NCI-H2081 (cell line): Measurements from ENCODE around the gene SIN3B.

Experiments used
- DNase-seq, 2 experiments: peaks; one replicate each; lab custom pipeline; 2025; lab: John Stamatoyannopoulos, UW

Gene SIN3B

DNA sequence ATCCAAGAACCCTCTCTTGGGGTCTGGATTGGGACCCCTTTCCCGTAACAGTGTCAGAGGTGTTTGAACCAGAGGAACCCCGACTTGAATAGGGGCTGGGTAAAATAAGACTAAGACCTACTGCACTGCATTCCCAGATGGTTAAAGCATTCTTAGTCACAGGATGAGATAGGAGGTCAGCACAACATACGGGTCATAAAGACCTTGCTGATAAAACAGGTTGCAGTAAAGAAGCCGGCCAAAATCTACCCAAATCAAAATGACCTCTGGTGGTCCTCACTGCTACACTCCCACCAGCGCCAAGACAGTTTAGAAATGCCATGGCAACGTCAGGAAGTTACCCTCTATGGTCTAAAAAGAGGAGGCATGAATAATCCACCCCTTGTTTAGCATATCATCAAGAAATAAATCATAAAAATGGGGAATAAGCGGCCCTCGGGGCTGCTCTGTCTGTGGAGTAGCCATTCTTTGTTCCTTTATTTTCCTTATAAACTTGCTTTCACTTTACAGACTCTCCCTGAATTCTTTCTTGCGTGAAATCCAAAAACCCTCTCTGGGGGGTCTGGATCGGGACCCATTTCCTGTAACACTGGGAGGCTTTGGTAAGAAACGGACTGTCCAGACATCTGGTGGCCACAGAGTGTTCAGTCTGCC, 4.4 kb upstream of the SIN3B start:
- no peak for DNase-seq

DNA sequence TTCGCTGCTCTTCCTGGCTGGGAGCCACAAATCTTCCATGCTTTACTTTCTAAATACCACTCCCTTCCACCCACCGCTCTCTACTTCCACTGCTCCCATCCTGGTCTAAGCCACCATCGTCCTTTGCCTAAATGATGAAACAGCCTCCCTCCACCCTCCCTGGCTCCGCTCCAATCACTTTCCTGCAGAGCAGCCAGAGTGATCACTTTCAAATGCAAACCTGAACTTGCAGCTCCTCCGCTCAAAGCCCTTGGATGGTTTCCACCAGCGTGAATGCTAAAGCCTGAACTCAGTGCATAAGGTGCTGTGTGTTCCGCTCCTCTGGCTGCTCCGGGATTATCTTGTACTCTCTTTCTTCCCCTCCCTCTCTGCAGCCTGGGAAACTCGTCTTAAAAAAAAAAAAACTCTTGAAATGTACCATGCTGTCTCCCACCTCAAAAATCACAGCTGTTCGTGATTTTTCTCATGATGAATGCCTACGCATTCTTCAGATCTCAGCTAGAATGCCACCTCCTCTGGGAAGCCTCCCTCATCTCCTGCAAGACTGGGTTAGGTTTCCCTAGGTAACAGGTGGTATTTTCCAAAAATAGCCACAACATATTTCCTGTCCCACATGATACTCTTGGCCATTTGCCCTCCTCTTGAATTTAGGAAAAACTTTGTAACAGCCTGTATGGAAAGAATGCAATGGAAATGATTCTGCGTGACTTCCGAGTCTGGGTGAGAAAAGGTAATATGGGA, 3.7 kb upstream of the SIN3B start:
- DNase-seq: peak in 1 of 2 experiments; percentile 4

DNA sequence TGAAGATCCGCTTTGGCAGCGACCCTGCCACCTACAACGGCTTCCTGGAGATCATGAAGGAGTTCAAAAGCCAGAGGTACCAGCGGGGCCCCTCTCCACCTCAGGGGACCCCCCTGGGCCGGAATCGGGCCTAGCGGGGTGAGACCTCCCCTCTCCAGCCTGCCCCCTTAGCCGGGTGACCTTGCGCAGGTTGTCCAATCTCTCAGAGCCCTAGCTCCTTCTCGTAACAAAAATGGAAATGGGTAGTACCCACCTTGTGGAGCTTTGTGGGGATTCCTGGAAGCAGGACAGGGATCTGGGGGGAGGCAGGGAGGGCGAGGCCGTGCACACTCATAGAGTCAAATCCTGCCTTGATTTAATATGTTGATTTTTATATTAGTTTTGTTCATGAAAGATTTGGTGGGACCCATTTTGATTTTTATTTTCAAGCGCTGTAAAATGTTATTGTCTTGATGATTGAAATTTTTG, 658 bp downstream of the SIN3B start:
- DNase-seq: no peak

DNA sequence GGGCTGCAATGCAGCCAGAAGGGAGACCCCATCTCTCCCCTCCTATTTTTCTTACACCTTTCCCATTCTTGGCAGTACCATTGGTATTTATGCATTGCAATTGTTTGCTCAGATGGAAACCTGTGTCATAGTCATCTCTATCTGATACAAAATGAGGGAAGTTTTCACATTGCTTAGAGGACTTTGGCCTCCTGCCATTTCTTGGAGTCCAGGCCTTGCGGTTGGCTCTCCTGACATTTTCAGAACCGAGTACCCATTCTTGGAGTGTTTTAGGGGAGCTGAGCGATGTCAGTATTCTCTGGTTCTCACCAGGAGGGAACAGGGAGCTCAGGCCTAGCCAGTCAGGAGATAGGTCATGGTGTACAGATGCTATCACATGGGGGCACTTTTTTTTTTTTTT, 1.5 kb downstream of the SIN3B start:
- DNase-seq: no peak

DNA sequence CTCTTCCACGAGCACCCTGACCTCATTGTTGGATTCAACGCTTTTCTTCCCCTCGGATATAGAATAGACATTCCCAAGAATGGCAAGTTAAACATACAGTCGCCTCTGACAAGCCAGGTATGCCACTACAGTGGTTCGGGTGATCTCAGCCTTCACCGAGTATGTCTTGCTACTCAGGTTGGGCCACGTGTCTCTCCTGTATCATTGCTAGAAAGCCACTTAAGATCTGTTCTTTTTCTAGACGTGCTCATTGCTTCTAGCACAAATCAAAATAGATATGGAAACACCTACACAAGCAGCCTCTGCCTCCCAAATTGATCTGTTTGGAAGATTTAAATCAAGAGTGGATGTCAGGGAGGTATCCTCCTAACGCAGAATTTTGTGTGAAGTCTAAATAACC, 2.3 kb downstream of the SIN3B start:
- no peak for DNase-seq

DNA sequence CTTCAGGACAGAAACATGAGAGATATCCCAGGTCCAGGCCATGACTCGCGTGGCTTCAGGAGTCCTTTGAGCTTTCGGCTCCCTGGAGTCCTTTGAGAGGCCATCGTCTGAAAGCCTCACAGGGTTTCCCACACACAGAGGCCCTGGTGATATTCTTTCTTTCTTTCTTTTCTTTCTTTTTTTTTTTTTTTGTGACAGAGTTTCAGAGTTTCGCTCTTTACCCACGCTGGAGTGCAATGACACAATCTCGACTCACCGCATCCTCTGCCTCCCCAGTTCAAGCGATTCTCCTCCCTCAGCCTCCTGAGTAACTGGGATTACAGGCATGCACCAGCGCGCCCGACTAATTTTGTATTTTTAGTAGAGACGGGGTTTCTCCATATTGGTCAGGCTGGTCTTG, 5.5 kb downstream of the SIN3B start:
- no peak for DNase-seq

DNA sequence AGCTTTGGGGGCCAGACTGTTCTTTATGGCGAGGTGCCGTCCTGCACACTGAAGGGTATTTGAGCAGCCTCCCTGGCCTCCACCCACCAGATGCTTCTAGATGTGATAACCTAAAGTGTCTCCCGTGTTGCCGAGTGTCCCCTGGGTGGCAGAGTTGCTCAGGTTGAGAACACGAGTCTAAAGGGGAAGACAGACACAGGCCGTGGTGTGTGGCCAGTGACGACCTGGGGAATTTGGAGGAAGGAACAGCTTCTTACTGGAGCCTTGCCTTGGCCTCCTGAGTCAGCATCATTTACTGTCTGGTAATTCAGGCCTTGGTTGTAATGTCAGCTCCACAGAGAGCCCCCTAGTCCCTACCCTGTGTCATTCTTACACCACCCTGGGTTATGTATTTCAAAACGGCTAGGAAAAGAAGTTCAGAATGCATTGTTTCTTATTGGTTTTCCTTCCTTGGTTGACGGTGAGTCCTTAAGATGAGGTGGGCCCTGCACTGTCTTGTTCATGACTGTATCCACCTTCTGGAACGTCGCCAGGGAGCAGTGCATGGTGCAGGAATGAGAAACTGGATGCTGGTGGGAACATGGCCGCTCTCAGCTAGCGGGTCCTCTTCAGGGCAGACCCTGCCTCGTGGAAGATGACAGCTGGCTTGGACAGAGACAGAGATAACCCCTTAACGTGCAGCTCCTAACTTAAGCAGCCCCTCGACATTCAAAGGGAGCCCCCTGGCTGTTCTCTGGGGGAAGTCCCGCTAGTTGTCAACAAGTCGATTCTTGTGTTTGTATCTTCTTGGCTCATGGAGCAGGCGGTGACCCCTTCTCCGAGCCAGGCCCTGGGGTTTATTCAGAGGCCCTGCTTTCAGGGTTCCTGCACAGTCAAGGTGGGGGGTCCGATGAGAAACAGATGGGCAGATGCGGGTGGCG, 7.2 kb downstream of the SIN3B start:
- no peak for DNase-seq

DNA sequence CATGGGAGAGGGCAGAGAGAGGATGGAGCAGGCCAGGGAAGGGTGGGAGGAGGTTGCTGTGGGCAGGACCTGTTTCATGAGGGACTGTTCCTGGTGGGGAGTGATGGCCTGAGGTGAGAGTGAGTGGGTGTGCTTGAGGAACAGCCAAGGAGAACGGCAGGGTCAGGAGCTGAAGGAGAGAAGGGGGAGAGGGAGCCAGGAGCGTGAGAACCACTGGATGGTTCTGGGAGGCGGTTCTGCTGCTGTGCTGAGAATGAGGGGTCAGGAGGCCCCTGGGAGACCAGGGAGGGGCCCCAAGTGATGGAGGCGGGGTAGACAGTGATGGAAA, 7.8 kb downstream of the SIN3B start:
- DNase-seq: no peak

DNA sequence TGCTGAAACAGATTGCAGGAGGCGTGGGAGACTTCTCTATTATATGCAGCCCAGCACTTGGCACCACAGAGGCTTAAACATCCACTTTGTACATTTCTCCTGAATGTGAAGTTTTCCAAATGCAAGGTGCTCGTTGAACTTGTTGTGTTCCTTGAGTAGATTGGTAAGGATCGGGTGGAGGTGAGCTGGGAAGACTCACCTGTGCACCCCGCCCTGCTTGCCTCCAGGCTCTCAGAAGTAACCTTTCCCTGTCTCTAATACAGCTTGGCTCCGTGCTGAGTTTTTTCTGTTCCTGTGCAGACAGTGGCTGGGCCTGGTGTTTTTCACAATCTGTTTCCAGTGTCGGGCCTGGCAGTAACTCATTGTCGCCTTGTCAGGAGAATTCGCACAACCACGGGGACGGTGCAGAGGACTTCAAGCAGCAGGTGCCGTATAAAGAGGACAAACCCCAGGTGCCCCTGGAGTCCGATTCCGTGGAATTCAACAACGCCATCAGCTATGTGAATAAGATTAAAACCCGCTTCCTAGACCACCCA, 12.3 kb downstream of the SIN3B start:
- DNase-seq: no peak

DNA sequence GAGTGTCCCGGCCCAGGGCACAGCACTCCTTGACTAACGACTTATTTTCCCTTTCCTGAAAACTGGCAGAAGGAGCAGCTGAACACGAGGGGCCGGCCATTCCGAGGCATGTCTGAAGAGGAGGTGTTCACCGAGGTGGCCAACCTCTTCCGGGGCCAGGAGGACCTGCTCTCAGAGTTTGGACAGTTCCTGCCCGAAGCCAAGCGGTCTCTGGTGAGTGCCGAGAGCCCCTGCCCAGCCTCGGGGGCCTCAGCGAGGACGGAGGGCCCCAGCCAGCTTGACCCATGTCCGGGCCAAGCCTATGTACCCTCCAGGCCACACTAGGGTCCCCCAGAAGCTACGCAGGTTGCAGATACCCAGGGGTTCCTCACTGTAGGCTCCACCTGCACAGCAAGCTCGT, 17.7 kb downstream of the SIN3B start:
- no peak for DNase-seq

DNA sequence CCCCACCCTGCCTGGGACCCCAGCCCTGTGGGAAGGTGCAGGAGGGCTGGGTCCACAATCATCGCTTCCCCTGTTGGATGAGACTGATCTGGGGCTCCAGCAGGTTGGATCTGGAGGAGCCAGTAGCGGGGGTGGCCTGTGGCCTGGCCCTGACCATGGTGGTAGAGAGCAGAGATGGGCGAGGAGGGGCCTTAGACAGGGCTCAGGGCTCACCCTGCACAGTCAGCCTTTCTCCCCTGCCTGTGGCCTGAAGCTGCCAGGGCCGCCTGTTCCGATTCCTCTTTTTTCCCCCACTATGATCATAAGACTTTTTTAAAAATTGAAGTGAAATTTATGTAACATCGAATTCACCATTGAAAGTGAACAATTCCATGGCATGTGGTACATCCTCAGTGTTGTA, 18.2 kb downstream of the SIN3B start:
- no peak for DNase-seq

DNA sequence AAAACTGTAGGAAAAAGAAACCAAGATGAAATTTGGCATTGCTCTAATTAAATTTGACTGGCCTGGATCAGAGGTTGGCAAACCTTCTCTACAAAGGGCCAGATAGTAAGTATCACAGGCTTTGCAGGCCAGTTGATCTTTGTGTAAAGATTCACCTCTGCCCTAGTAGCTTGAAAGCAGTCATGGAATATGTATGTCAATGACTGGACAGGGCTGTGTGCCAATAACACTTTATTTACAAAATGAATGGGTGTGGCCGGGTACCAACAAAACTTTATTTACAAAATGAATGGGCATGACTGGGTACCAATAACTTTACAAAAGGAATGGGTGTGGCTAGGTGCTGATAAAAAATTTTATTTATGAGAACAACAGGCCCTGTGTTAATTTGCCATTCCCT, 20.0 kb downstream of the SIN3B start:
- no peak for DNase-seq

DNA sequence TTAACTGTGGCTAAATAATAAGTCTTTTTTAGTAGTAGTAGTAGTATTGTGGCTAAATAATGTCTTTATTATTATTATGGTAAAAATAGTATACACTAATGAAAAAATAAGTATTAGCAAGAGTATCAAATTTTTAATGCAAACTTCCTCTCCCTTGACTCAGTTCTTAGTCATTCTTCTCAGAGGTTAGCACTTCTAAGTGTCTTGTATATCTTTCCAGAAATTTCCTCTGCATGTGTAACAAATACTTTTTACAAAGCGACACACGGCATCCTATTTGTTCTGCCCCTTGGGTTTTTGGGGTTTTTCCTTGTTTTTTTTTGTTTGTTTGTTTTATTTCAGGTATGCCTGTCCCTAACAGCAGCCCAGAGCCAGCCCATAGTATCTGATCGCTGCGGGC, 20.9 kb downstream of the SIN3B start:
- DNase-seq: no peak

DNA sequence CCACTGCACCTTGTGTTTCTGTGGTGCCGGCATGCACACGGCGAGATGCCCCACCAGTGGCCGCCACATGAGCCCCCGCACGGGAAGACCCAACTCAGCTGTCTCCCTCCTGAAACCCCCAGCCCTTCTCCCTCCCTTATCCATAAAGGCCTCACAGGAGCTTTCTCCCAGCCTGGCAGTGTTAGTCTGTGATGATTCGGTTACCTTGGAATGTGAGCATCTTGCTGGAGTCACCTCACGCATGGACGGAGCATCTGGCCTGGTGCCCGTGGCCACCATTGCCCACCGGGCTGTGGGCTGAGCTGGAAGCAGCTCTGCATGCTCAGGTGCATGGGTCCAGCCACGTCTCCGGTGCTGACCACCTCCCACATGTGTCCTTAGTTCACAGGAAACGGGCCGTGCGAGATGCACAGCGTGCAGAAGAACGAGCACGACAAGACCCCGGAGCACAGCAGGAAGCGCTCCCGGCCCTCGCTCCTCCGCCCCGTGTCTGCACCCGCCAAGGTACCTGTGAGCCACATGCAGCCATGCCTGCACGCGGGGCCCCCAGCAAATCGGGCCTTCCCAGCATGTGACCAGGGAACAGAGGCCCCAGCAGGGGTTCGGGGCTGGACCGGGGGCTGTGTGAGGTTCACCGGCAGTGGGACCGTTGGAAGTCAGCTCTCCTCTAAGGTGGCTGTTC, 22.0 kb downstream of the SIN3B start:
- DNase-seq: no peak

DNA sequence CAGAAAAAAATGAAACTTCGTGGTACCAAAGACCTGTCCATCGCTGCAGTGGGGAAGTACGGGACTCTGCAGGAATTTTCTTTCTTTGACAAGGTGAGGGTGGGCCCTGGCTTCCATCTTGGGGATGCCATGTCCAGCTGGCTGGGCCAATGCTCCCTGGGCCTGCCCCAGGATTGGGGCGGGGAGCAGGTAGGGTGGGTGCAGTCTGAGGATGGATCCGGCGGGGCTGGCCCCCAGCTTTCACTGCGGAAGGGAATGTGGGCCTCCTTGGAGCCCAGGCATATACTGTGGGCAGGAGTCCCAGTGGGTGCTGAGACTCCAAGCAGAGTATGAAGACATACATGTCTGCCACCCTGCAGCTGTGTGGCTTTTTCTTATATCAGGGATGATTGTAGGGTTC, 23.9 kb downstream of the SIN3B start:
- no peak for DNase-seq

DNA sequence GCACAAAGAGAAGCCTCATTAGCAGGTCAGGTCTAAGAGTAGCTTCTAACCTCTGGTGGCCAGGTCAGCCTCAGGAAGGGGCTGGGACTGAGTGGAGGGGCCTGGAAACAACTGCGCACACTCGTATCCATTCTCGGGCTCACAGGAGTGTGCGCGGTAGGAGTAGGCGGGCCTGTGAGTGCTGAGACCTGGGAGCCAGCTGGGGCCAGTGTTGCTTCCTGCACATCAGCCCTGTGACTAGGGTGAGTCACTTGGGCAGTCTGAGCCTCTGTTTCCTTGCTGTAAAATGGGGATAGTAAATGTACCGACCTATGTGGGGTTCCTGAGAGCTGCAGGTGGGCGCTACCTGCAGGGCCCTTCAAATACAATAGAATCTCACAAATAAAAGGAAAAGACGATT, 26.9 kb downstream of the SIN3B start:
- no peak for DNase-seq

DNA sequence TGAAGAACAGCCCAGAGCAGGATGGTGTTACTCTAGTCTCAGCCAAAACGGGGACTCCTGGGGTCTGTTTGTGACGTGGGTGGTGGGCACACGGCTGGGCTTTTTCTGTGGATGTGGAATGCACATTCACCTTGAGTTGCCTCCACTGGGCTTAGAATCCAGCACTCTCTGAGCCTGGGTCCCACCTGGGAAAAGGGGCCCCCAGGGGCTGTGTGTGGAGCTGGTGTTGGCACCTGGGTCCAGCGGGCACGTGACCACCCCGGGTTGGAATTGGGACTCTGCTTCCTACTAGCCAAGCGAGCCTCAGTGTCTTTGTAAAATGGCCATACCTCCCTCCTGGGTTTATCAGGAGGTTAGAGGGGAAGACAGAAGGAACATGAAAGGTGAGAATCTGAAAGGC, 30.4 kb downstream of the SIN3B start:
- no peak for DNase-seq

DNA sequence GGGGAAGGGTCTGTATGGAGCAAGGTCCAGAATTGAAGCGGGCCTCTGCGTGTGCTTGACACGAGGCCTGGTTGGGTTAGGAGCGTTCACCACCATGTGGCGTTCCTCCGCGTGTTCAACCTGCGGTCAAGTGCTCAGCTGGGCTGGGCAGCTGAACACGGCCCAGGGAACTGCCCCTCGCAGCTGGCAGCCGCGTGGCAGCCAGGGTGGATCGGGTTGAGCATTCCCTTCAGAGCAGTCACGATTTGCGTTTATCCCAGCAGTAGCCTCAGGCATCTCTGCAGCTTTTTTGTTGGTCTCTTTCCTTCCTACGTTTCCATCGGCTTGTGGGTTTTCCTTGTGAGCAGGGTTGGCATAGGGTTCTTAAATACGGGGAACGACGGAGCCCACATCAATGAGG, 30.9 kb downstream of the SIN3B start:
- DNase-seq: no peak

DNA sequence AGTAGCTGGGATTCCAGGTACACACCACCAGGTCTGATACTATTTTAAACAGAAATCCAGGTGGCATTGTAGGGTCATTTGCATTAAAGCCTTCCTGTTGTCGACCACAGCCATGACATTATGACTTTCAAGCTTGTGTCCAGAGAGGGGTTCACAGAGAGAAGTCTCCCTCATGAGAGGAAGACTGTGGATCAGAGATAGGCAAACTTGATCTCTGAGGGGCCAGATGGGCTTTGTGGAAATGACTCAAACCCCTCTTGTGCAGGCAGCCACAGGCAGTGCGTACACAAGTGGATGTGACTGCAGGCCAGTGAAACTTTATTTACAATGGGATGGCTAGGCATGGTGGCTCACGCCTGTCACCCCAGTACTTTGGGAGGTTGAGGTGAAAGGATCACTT, 31.8 kb downstream of the SIN3B start:
- DNase-seq: no peak

DNA sequence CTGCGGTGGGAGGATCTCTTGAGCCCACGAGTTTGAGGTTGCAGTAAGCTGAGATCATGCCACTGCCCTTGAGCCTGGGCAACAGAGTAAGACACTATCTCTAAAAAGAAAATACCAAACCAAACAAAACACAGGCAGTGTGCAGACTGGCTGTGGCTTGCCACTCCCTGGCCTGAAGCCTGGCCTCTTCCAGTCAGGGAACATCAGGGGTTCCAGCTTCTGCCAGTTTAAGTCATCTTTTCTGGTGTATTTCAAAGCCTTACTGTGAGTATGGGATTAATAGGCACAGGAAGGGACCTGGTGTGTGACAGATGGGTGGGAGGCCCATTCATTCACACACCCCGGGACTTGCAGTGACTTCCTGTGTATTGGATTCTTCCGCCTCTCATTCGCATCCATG, 32.6 kb downstream of the SIN3B start:
- DNase-seq: no peak

DNA sequence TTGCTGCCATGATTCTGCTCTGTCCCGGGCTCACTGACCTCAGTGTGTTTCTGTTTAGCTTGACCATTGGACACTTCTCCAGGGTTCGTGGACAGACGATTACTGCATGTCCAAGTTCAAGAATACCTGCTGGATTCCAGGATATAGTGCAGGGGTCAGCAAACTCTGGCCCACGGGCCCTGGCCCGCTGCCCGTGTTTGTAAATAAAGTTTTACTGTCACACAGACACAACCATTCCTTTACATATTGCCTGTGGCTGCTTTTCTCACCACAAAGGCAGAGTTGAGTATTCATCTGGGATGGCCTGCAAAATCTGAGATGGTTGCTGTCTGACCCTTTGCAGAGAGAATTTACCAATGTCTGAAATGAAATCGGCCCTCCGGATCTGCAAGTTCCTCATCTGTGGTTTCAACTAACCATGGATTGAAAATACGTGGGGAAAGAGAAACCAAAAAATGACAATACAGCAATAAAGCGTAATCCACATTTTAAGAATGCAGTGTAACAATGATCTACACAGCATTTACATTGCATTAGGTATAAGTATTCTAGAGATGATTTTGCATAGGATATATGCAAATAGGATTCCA, 33.7 kb downstream of the SIN3B start:
- no peak for DNase-seq

DNA sequence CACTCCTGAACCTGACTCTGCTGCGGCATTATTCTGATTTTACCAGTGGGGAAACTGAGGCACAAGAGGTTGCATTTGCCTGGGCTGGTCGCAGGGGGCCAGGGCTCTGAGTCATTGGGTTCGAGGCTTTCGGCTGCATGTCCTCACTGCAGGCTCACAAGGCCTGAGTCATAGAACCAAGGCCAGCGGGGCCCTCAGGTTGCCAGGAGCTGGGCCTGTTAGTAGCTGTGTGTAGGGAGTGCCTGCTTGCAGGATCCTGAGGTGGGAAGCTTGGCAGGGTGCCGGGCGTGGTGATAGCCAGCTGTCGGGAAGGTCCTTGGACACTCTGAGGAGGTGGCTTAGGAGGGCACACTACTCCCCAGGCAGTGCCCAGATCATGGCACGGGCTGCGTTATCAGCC, 38.0 kb downstream of the SIN3B start:
- DNase-seq: no peak
